GM12891 (cell line): Measurements from ENCODE around the gene MRPL38.
"Not testable (repeated sequence)": the region's sequence is repeated elsewhere in the genome, so short reads cannot be mapped to it uniquely, and the experiment has no call there.

Experiments
- DNase-seq: peaks from one replicate; pipeline ENCODE4 v3.0.0; 2011; ENCODE audit warnings: low spot score; ENCODE audit not compliant: insufficient read length
- FAIRE-seq: peaks from 2 replicates; lab custom pipeline; 2011; peaks lifted over from hg19 to GRCh38; lab: Jason Lieb, UNC
- PAX5 ChIP-seq: IDR thresholded peaks from 2 replicates; pipeline ENCODE4 v1.6.1; 2011; ENCODE audit warnings: low read length, moderate library complexity, mild to moderate bottlenecking; ENCODE audit not compliant: insufficient read depth, severe bottlenecking
- POLR2A ChIP-seq: IDR thresholded peaks from 2 replicates; pipeline ENCODE4 v1.6.1; 2011; ENCODE audit warnings: low read depth, low read length, control low read depth
- POLR2AphosphoS5 ChIP-seq: IDR thresholded peaks from 2 replicates; pipeline ENCODE4 v1.6.1; 2011; ENCODE audit warnings: low read depth, low read length, control low read depth
- POU2F2 ChIP-seq: IDR thresholded peaks from 2 replicates; pipeline ENCODE4 v1.6.1; 2011; ENCODE audit warnings: low read depth, mild to moderate bottlenecking, control low read depth, low read length, moderate library complexity
- SPI1 ChIP-seq: IDR thresholded peaks from 2 replicates; pipeline ENCODE4 v1.6.1; 2011; ENCODE audit warnings: low read depth, low read length, control low read depth
- TAF1 ChIP-seq: IDR thresholded peaks from 2 replicates; pipeline ENCODE4 v1.6.1; 2011; ENCODE audit warnings: low read depth, low read length, control low read depth

Gene MRPL38

DNA sequence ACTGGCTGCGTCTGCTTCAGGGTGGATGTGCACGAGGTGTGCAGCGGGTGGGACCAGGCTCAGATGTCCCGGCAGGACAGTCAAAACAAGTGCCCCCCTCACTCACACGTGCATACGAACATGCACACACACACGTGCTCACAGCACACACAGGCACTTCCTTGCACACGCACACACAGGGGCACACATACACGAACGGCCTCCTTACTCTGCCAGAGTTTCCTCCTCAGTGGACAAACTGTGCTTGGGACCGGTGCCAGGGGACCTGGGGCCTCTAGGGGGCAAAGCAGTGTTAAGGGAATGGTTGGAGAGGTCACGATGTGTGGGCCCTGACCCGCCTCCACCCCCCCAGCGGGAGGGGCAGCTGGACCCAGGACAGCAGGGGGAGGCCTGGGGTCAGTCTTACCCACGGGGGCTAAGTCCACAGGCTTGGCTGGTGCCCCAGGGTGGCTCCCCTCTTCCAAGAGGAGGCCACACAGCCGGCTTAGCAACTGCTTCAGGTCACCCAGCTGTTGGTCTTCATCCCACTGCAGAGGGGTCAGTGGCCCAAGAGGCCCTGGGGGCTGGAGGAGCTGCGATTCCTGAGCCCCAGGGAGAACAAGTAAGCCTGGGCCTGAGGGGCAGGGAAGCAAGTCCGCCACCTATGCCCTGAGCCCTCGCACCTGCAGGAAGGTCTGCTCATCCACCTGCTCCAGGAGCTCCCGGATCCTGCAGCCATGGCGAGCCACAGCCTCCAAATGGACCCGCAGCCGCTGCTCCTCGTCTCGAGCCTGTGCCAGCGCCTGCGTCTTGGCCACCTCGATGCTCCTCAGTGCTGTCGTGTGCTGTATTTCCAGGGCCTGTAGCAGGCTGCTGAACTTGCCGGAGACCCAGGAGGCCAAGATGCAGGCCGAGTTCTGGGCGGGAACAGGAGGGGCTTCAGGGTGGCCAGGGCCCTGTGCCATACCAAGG lies 12.8 kb downstream of the MRPL38 start:
- TF ChIP-seq TAF1 = no peak
- DNase-seq (no peak), FAIRE-seq (no peak)

DNA sequence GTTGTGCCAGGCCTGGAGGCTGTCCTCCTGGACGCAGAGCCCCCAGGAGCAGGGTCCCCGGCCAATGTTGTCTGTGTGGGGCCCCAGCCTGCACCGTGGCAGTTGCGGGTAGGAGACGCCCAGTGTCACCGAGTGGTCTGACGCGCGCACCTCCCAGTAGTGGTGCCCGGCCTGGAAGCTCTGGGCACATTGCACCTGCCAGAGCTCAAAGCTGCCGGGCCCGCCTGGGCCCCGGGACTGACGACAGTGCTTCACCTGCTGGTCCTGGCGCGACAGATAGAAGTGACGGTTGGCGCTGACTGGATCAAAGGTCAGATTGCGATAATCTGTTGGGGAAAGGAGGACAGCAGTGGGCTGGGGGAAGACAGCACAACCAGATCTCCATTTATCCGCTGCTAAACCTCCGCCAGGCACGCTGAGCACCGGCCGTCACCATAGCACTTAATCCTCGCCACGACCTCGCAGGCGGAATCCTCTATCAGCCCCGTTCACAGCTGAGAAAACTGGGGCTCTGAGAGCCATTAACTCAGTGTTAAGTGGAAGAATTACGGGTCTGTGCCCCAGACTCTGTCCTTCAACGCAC lies 13.6 kb downstream of the MRPL38 start:
- no peak for TF ChIP-seq POLR2A
- TF ChIP-seq POLR2AphosphoS5 = no peak
- no peak for TF ChIP-seq POU2F2
- TF ChIP-seq SPI1 = no peak
- no peak for TF ChIP-seq PAX5
- TF ChIP-seq TAF1 = no peak
- no peak for FAIRE-seq
- no peak for DNase-seq

DNA sequence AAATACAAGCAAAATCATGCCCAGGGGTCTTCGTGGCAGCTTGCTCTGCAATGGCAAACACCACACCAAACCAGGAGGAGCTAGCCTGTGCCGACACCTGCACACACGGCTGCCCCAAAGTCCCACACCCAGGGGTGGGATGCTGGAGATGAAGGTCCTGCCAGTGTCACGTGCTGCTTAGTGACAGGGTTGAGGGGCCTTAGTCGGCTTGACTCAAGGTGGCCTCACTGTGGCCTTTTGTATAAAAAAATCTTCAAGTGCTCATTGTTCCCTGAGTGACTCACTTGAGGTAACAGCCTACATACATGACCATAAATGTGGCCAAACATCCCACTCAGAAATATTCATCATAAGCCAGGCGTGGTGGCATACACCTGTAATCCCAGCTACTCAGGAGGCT lies 15.2 kb downstream of the MRPL38 start:
- FAIRE-seq (no peak), DNase-seq (no peak)
- TF ChIP-seq POU2F2 (no peak), SPI1 (no peak), TAF1 (no peak), POLR2A (no peak), POLR2AphosphoS5 (no peak), PAX5 (no peak)

DNA sequence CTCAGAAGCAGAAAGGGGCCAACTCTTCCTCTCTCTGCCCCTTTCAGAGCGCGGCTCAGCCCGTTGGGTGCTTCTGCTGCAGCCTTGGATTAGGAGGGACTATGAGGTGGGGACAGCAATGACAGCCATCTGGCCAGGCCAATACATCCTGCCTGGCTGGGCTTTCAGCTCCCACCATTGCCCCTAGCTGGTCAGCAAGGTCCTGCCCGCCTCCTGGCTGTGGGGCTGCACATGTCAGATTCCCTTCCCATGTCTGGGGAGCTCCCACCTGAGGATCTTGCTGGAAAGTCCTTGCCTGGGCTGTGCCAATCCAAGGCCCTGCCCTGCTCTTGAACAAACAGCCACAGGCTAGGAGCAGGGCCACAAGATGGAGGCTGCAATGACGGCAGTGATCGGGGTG lies 16.2 kb downstream of the MRPL38 start:
- TF ChIP-seq TAF1 = no peak
- TF ChIP-seq POLR2AphosphoS5 = no peak
- TF ChIP-seq POU2F2 = no peak
- TF ChIP-seq PAX5 = no peak
- no peak for TF ChIP-seq SPI1
- no peak for TF ChIP-seq POLR2A
- DNase-seq (no peak), FAIRE-seq (no peak)

DNA sequence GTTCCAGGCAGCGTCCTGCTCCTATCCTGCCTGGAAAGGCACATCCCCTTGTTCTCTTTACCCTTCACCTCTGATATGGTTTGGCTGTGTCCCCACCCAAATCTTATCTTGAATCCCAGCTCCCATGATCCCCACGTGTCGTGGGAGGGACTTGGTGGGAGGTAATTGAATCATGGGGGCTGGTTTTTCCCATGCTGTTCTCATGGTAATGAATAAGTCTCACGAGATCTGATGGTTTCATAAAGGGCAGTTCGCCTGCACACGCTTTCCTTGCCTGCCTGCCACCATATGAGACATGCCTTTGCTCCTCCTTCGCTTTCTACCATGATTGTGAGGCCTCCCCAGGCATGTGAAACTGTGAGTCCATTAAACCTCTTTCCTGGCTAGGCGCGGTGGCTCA lies 18.8 kb downstream of the MRPL38 start:
- not testable (repeated sequence) for DNase-seq, FAIRE-seq

DNA sequence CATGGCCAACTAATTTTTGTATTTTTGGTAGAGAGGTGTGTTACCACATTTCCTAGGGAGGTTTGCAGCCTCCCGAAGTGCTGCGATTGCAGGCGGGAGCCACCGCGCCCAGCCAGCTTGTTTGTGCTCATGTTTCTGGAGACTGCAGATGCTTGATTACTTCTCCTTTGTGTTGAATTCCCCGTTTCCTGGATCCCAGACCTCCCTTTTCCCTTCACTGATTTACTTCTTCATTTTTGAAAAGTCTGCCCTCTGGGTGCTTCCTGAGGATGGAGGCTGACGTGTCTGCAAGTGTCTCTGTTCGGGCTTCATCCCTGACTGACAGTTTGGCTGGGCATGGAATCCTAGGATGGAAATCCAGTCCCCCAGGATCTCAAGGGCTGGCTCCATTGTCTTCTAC lies 19.3 kb downstream of the MRPL38 start:
- FAIRE-seq (no peak), DNase-seq (no peak)
- TF ChIP-seq TAF1 (no peak), POLR2AphosphoS5 (no peak), POU2F2 (no peak), SPI1 (no peak), POLR2A (no peak), PAX5 (no peak)

DNA sequence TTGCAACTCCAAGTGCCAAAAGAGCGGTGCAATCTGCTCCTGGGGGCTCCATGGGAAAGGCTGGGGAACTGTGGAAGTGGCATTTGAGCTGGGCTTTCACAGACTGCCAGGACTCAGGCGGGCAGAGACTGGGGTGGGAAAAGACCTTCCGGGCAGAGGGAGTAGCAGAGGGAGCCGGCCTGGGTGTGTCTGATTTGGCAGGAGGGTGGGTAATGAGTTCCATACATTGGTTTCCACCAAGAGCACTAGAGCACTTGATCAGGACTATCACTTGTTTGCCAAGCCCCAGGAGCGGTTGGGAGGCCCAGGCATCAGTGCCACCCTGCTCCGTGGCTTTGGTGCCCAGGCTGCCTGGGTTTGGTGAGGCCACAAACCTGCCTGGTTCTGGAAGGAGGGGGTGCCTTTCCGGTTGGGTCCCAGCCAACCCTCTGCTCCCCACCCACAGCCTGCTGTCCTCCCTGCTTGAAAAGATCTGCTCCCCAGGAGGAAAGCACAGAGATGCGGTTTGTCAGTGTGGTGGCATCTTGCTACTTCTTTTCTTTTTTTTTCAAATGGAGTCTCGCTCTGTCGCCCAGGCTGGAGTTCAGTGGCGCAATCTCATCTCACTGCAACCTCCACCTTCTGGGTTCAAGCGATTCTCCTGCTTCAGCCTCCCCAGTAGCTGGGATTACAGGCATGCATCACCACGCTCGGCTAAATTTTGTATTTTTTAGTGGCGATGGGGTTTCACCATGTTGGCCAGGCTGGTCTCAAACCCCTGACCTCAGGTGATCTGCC lies 22.8 kb downstream of the MRPL38 start:
- FAIRE-seq = no peak

DNA sequence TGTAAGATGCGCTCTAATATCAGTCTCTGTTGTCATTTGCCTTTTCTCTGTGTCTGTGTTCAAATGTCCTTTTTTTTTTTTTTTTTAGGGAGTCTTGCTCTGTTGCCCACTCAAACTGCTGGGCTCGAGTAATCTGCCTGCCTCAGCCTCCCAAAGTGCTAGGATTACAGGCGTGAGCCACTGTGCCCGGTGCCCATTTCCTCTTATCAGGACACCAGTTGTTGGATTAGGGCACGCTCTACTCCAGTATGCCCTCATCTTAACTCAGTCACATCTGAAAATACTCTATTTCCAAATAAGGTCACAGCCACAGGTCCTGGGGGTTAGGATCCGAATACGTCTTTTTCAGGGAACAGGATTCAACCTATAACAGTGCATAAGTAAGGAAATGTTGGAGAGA lies 24.4 kb downstream of the MRPL38 start:
- FAIRE-seq (no peak), DNase-seq (no peak)
- TF ChIP-seq POLR2A (no peak), PAX5 (no peak), POLR2AphosphoS5 (no peak), TAF1 (no peak), SPI1 (no peak), POU2F2 (no peak)

More for the DNA sequence above, 22.8 kb downstream of the MRPL38 start:
- no peak for DNase-seq
- no peak for TF ChIP-seq TAF1
- no peak for TF ChIP-seq POLR2A
- no peak for TF ChIP-seq POLR2AphosphoS5
- no peak for TF ChIP-seq POU2F2
- no peak for TF ChIP-seq SPI1
- TF ChIP-seq PAX5 = no peak

DNA sequence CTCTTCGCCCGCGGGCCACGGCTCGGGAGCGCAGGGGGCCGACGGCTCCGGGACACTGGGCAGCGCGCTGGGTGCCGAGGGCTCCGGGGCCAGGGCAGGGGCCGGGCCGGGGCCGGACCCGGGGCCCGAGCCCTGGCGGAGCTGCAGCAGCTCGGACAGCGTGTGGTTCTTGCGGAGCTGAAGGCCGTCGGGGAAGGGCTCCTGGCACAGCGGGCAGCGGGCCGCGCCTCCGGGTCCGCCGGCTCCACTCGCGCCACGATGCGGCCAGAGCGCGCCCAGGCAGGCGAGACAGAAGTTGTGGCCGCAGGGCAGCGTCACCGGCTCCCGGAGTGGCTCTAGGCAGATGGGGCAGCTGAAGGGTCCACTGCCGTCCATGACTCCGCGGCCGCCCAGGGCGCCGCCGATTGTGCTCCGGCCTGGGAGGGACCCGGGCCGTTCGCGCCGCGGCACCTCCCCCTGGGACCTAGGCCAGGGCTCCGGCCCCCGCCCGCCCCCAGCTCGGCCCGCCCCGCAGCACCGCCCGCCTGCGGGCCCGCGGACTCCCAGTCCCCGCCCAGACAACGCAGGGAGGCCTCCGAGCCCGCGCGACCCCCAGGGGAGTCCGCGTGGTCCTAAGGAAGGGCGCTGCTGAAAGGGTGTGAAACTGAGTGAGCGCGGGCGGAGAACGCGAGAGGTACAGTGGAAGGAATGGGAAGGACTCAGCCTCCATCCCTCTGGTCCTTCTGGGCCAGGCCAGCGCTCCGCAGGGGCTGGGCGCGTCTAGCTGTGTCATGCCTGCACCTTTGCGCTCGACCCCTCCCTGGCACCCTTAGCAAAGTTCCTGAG lies 26.3 kb downstream of the MRPL38 start, which contains the start of gene TRIM47:
TSS of gene TRIM47 (minus strand) at position 408 of the 825 bp plus-strand sequence. CDS start at position 375, 33 bp downstream.
- TF ChIP-seq POU2F2 = no peak
- TF ChIP-seq POLR2AphosphoS5 = no peak
- no peak for TF ChIP-seq TAF1
- TF ChIP-seq POLR2A = no peak
- TF ChIP-seq PAX5 = no peak
- no peak for TF ChIP-seq SPI1
- DNase-seq (no peak), FAIRE-seq (no peak)
